ENCODE measurements around the gene CES2.

The CES2 gene

DNA sequence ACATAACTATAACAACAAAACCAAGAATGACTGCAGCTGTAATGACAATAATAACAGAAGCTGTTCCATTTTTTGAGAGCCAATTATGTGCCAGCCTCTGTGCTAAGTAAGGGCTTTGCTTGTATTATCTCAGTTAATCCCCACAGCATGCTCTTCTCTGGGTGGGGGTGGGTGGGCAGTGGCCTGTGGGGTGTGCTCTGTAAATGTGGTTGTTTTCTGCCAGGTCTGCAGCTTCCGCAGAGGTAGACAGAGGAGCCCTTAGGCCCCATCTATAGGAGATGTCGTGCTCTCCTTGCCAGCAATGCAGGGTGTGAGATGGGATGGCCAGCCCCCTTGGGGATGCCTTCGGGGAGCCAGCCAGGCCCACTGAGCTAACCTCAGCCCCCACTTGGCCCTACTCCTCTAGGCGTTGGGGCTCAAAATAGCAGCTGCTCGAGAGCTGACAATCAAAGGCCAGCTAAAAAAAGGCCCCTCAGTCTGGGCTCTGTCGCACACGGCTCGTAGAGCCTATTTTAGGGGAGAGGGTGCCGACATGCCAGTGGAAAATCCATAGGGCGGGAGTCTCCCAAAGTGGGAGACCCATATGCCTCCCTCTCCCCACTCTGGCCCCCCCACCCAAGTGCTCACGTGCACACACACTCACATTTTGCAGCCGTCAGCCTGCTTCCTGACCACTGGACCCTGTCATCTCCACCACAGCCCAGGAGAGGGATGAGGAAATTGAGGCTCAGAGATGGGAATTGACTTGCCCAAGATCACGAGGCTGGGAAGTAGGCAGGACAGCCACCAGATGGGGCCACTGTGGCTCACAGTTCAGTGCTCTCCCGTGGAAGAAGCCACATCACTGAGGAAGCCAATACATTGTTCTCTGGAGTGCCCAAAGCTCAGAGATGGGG, 32.4 kb upstream of the CES2 start:
- no peak overlapping the region for H3K27ac ChIP-seq (ENCODE audit: low read length)
- DNase-seq: no peak
- H4K20me1 ChIP-seq (ENCODE audit: insufficient read depth, low read length): no peaks in the 10 kb centered on the region
- no peak overlapping the region for H3K9ac ChIP-seq (ENCODE audit: low read length)
- no peaks in the 10 kb centered on the region for H3K9me2 ChIP-seq (replicated peaks; ENCODE audit: insufficient read depth, low read length)
- TF ChIP-seq CTCF (IDR thresholded peaks at IDR 0.05; ENCODE audit: low read length): no peak
- TF ChIP-seq EZH2phosphoT487 (IDR thresholded peaks at IDR 0.05; ENCODE audit: low read length): no peak
- TF ChIP-seq EZH2 (optimal IDR thresholded peaks at IDR 0.05; ENCODE audit: low read depth, low read length): no peak
- no peaks in the 10 kb centered on the region for H3F3A ChIP-seq (ENCODE audit: insufficient read depth, low read length)
- H3K27me3 ChIP-seq (replicated peaks; ENCODE audit: insufficient read depth, low read length): no peaks in the 10 kb centered on the region
- no peak overlapping the region for H3K4me3 ChIP-seq (ENCODE audit: low read length)
- no peak overlapping the region for H2AFZ ChIP-seq (ENCODE audit: low read length)
- no peaks in the 10 kb centered on the region for H3K36me3 ChIP-seq (replicated peaks; ENCODE audit: insufficient read depth, low read length)
- H3K4me2 ChIP-seq (ENCODE audit: low read depth, low read length): no peak overlapping the region
- H3K79me2 ChIP-seq (ENCODE audit: low read length): no peaks in the 10 kb centered on the region
- no peaks in the 10 kb centered on the region for H3K9me3 ChIP-seq (replicated peaks; ENCODE audit: insufficient read depth, low read length)
- H3K4me1 ChIP-seq (ENCODE audit: low read length): peaks cover 11% of the 10 kb centered on the region

GRCh38 chr16:66903544-66904427, 31.5 kb upstream of the CES2 start:
- Histone ChIP-seq H3K4me3 (ENCODE audit: low read length) (no peak overlapping the region), H3K36me3 (replicated peaks; ENCODE audit: insufficient read depth, low read length) (no peaks in the 10 kb centered on the region), H3K27me3 (replicated peaks; ENCODE audit: insufficient read depth, low read length) (0 out of 2 replicates have a peak, but pooled peaks cover under 1% of the 10 kb centered on the region), H3K9me2 (replicated peaks; ENCODE audit: insufficient read depth, low read length) (no peaks in the 10 kb centered on the region), H3K9me3 (replicated peaks; ENCODE audit: insufficient read depth, low read length) (no peaks in the 10 kb centered on the region), H4K20me1 (ENCODE audit: insufficient read depth, low read length) (no peaks in the 10 kb centered on the region), H3F3A (ENCODE audit: insufficient read depth, low read length) (no peaks in the 10 kb centered on the region), H3K4me2 (ENCODE audit: low read depth, low read length) (no peak overlapping the region), H3K9ac (ENCODE audit: low read length) (no peak overlapping the region), H2AFZ (ENCODE audit: low read length) (no peak overlapping the region), H3K27ac (ENCODE audit: low read length) (no peak overlapping the region), H3K79me2 (ENCODE audit: low read length) (no peaks in the 10 kb centered on the region), H3K4me1 (ENCODE audit: low read length) (peaks cover 11% of the 10 kb centered on the region)
- DNase-seq: no peak
- no peak for TF ChIP-seq EZH2 (optimal IDR thresholded peaks at IDR 0.05; ENCODE audit: low read depth, low read length)

- Histone ChIP-seq H3K4me2 (ENCODE audit: low read depth, low read length) (no peak overlapping the region), H3K4me1 (ENCODE audit: low read length) (peaks cover 11% of the 10 kb centered on the region), H3K4me3 (ENCODE audit: low read length) (no peak overlapping the region), H3K9me3 (replicated peaks; ENCODE audit: insufficient read depth, low read length) (no peaks in the 10 kb centered on the region), H3K27ac (ENCODE audit: low read length) (no peak overlapping the region), H3F3A (ENCODE audit: insufficient read depth, low read length) (no peaks in the 10 kb centered on the region), H3K9ac (ENCODE audit: low read length) (no peak overlapping the region), H4K20me1 (ENCODE audit: insufficient read depth, low read length) (no peaks in the 10 kb centered on the region), H3K36me3 (replicated peaks; ENCODE audit: insufficient read depth, low read length) (no peaks in the 10 kb centered on the region), H3K79me2 (ENCODE audit: low read length) (no peaks in the 10 kb centered on the region), H3K9me2 (replicated peaks; ENCODE audit: insufficient read depth, low read length) (no peaks in the 10 kb centered on the region), H2AFZ (ENCODE audit: low read length) (no peak overlapping the region), H3K27me3 (replicated peaks; ENCODE audit: insufficient read depth, low read length) (0 out of 2 replicates have a peak, but pooled peaks cover 2% of the 10 kb centered on the region)
- DNase-seq: no peak
- TF ChIP-seq CTCF (IDR thresholded peaks at IDR 0.05; ENCODE audit: low read length): no peak
- no peak for TF ChIP-seq EZH2 (optimal IDR thresholded peaks at IDR 0.05; ENCODE audit: low read depth, low read length)
- no peak for TF ChIP-seq EZH2phosphoT487 (IDR thresholded peaks at IDR 0.05; ENCODE audit: low read length)
Measured at GRCh38 chr16:66904428-66904845, 30.9 kb upstream of the CES2 start.

Measured in MM.1S (cell line).